UCSD-AML1 (cell line): ENCODE results near the gene TGM2.

Source experiments
- DNase-seq: peaks from one replicate; lab custom pipeline; 2025; ENCODE audit not compliant: unreplicated experiment; lab: John Stamatoyannopoulos, UW

TGM2 gene

GRCh38 chr20:38134427-38135270 lies 30.4 kb downstream of the TGM2 start:
- DNase-seq, result peak; percentile 61

- no peak for DNase-seq
Observed at GRCh38 chr20:38133680-38134426, 31.2 kb downstream of the TGM2 start.

GRCh38 chr20:38132910-38133501 lies 32.1 kb downstream of the TGM2 start:
- DNase-seq, result no peak

GRCh38 chr20:38132156-38132909 lies 32.7 kb downstream of the TGM2 start:
- DNase-seq, result no peak

GRCh38 chr20:38131588-38132121 lies 33.4 kb downstream of the TGM2 start:
- no peak for DNase-seq

GRCh38 chr20:38130687-38131587 lies 34.1 kb downstream of the TGM2 start:
- no peak for DNase-seq

- no peak for DNase-seq
Observed at GRCh38 chr20:38129893-38130609, 35.0 kb downstream of the TGM2 start.

- no peak for DNase-seq
Observed at GRCh38 chr20:38129248-38129865, 35.7 kb downstream of the TGM2 start.

- DNase-seq, result no peak
Observed at GRCh38 chr20:38128691-38129090, 36.4 kb downstream of the TGM2 start.

- DNase-seq, result no peak
Observed at GRCh38 chr20:38127920-38128528, 37.0 kb downstream of the TGM2 start.

GRCh38 chr20:38126932-38127621 lies 38.0 kb downstream of the TGM2 start:
- peak; percentile 24 for DNase-seq

- no peak for DNase-seq
Observed at GRCh38 chr20:38126146-38126921, 38.7 kb downstream of the TGM2 start.

GRCh38 chr20:38125157-38126056 lies 39.7 kb downstream of the TGM2 start:
- no peak for DNase-seq

GRCh38 chr20:38123021-38123587 lies 42.0 kb downstream of the TGM2 start:
- DNase-seq, result no peak

GRCh38 chr20:38121741-38122140 lies 43.3 kb downstream of the TGM2 start:
- no peak for DNase-seq

- DNase-seq, result no peak
Observed at GRCh38 chr20:38120625-38120988, 44.5 kb downstream of the TGM2 start.
